Stimulated activated CD8-positive, alpha-beta memory T cell treated with anti-CD3 and anti-CD28 coated beads, Interleukin-7, amount 100 ng/mL, for 24 hours (primary cell): ENCODE measurements around the gene IL4I1.

Experiments
- DNase-seq: peaks from one replicate; pipeline ENCODE4 v3.0.0-alpha.2; 2020; ENCODE audit warnings: low read depth

Gene IL4I1

GRCh38 chr19:49895566-49896297 is 955 bp downstream of the IL4I1 start:
- no peak for DNase-seq

DNA sequence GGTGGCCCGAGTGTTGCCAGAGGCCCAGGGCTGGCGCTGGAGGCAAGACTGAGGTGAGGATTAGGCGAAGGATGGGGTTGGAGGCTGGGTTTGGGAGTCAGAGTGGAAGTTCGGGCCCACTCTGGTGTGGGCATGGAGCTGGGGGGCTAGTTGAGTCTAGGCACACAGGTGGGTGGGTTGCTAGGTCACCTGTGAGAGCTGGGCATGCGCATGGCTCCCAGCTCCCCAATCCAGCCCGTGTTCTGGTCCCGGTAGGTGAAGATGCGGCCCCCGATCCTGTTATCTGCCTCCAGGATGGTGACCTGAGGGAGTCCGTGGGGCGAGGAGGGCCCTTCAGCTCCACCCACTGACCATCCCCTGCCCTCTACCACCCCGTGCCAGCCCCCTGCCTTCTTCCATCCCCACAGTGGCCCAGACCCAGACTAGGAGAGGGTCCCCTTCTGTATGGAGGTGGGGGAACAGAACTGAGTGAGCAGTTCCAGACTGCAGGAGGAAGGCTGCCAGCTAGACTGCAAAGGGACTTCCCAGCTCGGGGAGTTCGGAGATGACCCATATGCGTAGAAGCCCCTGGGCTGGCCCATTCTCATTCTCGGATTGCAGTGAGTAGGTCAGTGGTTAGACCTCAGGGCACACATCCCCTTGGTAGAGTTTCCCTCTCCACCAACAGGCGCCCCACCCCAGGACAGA is 1.7 kb downstream of the IL4I1 start:
- DNase-seq = no peak

- no peak for DNase-seq
Observed at GRCh38 chr19:49894011-49894664, 2.5 kb downstream of the IL4I1 start.

DNA sequence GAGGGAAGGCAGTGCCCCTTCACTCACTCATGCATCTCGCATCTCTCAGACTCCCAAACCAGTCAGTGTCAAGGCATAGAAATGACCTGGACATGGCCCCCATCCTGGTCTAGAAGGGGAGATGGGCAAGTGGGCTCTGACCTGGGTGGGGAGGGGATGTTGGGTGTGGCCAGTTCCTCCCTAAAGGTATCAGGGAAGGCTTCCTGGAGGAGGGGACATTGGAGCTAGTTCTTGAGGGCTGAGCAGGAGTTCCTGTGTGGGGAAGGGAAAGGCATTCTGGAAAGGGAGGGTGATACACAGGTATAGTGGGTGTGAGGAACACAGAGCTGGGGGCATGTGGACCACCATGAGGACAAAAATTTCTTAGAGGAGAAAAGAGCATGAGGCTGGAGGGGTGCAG is 4.0 kb downstream of the IL4I1 start:
- no peak for DNase-seq

DNA sequence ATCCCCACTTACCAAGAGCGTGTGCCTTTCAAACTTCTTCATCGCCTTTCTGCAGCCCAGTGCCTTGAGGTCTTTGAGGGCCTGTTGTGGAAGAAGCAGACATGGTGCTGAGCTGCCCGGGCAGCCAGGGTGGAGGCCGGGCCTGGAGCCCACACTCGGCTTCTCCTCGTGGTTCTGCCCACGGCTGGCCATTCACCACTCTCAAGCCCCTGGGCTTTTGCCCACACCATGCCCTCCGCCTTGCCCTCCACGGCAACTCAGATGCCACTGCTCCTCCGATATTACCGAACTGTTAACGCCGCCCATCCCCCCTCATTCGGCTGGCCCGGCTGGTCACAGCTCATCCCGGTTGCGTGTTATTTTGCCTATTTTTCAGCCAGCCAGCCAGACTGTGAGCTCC is 5.3 kb downstream of the IL4I1 start:
- DNase-seq = no peak

DNA sequence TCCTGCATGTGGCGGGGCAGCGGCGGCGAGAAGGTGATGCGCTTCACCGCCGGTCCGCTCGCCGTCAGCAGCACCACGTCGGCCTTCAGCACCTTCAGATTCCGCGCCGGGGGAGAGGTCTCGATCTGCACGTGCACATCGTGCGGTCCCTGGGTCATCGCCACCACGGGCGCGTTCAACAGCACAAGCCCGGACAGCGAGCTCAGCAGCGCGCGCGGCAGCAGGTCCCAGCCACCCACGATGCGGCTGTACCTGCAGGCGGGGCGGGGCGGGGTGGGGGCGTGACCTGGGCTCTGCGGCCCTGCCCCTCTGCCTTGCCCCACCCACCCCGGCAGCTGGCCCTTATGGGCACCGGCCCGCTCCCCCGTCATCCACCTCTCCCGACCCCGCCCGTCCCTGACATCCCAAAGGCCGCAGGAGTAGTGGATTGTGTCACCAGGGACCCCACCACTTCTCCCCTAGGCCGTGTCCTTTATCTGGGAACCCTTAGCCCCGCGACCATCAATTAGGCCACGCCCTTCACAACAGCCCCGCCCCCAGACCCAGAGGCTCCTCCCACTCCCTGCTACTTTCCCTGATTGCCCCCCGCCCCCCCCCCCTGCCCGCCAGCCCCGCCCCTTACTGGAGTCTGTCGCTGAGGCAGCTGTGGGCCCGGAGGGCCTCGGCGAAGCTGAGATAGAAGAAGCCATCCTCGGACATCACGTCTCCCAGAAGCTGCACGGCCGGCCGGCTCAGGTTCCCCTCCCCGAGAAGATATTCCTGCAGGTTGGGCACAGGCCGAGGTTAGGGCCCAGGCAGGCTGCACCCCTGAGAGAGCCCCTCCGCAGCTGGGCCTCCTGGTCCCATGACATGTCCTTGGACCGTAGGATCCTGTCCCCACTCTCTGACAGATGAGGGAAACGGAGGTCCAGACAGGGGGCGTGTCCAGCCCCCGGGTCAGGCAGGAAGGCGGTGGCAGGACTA is 6.1 kb downstream of the IL4I1 start:
- peak; percentile 37 for DNase-seq

DNA sequence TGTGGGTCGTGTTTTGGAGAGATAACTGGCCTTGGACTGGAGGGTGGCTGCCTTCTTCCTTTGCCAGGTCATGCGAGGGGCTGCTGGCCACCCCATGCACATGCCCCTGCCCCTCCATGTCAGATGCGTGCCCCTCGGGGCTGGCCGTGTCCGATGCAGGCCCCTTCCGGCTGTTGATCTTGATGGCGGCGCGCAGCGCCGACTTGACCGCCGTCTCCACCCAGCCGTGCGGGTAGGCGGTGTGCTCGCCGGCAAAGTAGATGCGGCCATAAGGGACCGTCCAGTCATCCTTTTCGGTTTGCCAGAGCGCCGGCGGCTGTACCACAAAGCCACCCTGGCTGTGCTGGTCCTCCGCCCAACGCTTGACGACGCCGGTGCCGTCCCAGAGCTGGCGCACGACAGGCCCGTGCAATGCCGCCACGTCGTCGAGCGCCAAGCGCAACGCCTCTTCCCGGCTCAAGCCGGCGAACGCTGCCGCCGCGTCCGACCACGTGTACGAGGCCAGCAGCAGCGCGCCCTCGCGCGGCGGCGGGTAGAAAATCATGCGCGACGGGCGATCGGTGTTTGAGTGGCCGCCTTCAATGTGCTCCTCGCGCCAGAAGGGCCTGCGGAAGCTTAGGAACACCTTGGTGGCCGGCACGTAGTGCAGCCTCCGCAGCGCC is 6.9 kb downstream of the IL4I1 start:
- DNase-seq = peak; percentile 45

GRCh38 chr19:49889038-49889686 is 7.5 kb downstream of the IL4I1 start:
- DNase-seq = no peak

DNA sequence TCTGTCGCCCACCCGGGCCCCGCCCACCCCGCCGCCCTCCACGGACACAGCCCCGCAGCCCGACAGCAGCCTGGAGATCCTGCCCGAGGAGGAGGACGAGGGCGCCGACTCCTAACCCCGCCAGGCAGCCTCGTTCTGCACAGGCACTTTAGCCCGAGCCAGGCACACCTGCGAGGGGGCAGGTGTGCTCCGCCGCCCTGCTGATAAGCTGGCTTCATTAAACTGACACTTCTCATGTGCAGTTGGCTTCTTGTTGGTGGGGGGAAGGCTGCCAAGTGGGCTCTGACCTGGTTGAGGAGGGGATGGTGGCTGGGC is 8.2 kb downstream of the IL4I1 start:
- DNase-seq = no peak

DNA sequence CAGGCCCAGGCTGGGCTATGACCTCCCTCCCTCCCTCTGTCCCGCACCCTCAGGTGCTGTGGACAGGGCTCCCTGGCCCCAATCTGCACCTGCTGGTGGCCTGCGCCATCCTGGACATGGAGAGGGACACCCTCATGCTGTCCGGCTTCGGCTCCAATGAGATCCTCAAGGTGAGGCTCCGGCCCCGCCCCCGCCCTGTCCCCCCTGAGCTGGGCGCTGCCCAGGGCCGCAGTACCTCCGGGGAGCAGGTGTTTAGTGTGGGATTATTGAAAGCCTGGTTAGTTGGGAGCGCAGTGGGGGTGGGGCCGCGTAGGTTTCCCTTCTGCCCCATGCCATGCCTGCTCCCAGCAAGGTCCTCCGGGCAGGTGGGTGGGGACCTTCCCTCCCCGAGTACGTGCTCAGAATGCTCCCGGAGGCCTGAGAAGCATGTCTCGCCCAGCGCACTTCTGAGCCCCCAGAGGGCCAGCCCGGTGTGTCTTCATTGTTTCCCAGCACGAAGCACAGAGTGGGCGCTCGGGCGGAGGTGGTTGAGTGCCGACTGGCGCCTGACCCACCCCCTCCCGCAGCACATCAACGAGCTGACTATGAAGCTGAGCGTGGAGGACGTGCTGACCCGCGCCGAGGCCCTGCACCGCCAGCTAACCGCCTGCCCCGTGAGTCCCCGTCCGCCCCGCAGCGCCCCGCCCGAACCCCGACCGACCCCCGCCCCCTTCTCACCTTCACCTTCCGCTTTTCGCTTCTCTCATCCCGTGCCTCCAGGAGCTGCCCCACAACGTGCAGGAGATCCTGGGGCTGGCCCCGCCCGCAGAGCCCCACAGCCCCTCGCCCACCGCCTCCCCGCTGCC is 8.8 kb downstream of the IL4I1 start:
- DNase-seq = no peak

DNA sequence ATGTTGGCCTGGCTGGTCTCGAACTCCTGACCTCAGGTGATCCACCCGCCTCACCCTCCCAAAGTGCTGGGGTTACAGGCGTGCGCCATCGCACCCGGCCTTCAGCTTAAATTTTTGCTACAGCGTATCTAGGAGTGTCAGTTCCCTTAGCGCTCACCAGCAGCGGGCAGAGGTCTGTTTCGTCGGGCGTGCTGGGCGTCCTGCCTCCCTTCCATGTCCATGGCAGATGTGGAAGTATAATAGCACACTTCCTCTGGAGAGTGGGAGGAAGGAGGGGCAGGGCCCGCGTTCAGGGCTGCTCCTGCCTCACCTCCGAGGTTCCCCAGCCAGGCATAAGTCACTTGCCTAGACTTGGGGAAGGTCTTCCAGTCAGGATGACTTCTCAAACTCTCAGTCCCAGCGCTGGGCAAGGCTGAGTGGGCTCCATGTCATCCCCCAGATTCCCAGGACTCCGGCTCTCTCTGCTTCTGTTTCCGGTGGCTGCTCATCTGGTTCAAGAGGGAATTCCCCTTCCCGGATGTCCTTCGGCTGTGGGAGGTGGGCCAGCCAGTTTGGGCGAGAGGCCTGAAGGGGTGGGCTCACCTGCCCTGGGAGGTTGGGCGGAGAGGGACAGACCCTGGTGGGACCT is 9.5 kb downstream of the IL4I1 start:
- no peak for DNase-seq

GRCh38 chr19:49884760-49885159 is 11.9 kb downstream of the IL4I1 start:
- DNase-seq = no peak

DNA sequence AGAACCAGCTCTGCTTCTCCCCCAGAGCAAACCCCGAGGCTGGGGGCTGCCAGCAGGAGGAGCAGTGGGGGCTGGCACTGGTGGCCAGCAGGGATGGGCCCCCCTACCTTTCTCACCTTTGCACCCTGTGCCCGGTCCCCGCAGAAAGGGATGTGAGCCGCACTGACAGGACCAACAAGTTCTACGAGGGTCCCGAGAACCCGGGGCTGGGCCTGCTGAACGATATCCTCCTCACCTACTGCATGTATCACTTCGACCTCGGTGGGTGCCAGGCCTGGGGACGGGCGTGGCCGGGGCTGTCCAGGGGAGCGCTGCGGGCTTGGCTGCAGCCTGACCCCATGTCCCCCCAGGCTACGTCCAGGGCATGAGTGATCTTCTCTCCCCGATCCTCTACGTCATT is 12.6 kb downstream of the IL4I1 start:
- no peak for DNase-seq

GRCh38 chr19:49883094-49883493 is 13.6 kb downstream of the IL4I1 start:
- DNase-seq = no peak

GRCh38 chr19:49882643-49883042 is 14.0 kb downstream of the IL4I1 start:
- DNase-seq = no peak

GRCh38 chr19:49881672-49882394 is 14.9 kb downstream of the IL4I1 start:
- DNase-seq = no peak

DNA sequence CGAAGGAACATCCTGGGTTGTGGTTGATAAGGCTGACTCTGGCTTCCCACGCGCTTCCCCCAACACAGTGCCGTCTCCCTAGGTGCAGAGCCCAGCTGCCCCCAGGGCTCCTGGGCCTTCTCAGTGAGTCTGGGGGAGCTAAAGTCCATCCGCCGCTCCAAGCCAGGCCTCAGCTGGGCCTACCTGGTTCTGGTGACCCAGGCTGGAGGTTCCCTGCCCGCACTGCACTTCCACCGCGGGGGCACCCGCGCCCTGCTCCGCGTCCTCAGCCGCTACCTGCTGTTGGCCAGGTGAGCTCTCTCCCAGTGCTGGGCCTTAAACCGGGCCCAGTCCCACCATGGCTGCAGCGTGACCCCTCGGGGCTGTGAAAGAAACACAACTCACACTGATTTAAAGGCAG is 15.5 kb downstream of the IL4I1 start:
- no peak for DNase-seq

DNA sequence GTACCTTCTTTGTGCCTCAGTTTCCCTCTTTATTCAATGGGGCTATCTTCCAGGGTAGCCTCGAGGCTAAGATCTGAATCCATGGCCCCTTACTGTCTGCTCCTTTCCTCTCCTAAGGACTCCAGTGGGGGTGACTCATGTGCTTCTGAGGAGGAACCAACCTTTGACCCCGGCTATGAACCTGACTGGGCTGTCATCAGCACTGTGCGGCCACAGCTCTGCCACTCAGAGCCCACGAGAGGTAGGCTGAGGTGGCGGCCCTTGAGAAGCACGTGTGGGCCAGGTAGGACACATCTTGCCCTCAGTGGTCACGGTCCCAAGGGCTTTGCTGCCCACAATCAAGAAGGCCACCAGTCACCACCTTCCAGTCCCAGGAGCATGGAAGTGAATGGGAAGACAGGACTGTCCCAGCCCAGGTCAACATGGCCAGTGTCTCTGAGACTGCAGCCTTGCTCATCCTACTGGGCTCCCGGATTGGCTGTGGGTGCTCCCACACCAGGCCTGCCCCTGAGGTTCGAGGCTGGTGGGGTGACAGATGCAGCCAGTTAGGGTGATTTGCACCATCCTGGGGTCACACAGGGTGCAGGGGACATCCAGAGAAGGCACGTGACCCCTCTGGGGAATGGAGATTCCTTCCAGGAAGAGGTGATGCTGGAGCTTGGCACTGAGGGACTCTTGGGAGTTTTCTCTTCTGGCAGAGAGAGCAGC is 16.4 kb downstream of the IL4I1 start:
- DNase-seq = no peak
